SH-SY5Y (cell line): ENCODE measurements around the gene HOXB3.

ENCODE experiments used
- GATA2 ChIP-seq: IDR thresholded peaks from 2 replicates; pipeline ENCODE4 v1.6.1; 2011; ENCODE audit warnings: mild to moderate bottlenecking, low read depth, low read length
- GATA3 ChIP-seq: IDR thresholded peaks from 2 replicates; pipeline ENCODE4 v1.6.1; 2011; ENCODE audit warnings: low read depth, mild to moderate bottlenecking, low read length, moderate library complexity

DNA sequence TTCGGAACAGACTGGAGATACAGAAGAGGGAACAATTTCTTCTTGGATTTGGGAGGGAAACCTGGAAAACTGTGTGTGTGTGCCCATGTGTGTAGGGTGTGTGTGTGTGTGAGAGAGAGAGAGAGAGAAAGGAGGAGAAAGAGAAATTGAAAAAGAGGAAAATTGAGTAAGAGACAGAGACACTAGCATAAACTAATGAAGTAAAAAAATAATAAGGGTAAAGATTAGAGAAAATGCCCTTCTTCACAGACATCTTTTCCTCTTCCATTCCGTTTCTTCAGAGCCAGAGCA lies 31.3 kb downstream of the HOXB3 start:
- TF ChIP-seq GATA3 (no peak), GATA2 (no peak)
